Activated CD4-positive, alpha-beta T cell treated with anti-CD3 and anti-CD28 coated beads, Interleukin-2, Interleukin-4, amounts not matched to agents 100 ng/mL and 50 ng/mL, durations not matched to agents 16 hours and 8 hours (primary cell): ENCODE data around the gene REV3L.
"Not testable (repeated sequence)": the region's sequence is repeated elsewhere in the genome, so short reads cannot be mapped to it uniquely, and the experiment has no call there.

Experiments
- DNase-seq: peaks from one replicate; pipeline ENCODE4 v3.0.0-alpha.2; 2020; ENCODE audit warnings: low spot score

Gene REV3L

GRCh38 chr6:111492499-111492898 is 9.5 kb upstream of the REV3L start:
- DNase-seq, result no peak

GRCh38 chr6:111490067-111490466 is 7.0 kb upstream of the REV3L start:
- no peak for DNase-seq

- peak; percentile 86 for DNase-seq
These were observed 4.6 kb upstream of the REV3L start for GRCh38 chr6:111487661-111488060.

GRCh38 chr6:111486921-111487320 is 3.9 kb upstream of the REV3L start:
- peak; percentile 66 for DNase-seq

GRCh38 chr6:111486475-111486874 is 3.5 kb upstream of the REV3L start:
- no peak for DNase-seq

GRCh38 chr6:111485342-111485741 is 2.3 kb upstream of the REV3L start:
- DNase-seq, result no peak

- no peak for DNase-seq
These were observed 1.6 kb upstream of the REV3L start for GRCh38 chr6:111484633-111484930.

GRCh38 chr6:111483736-111484632 is 966 bp upstream of the REV3L start:
- DNase-seq, result peak; percentile 88

- DNase-seq, result peak; percentile 43
These were observed 645 bp downstream of the REV3L start for GRCh38 chr6:111482188-111482958.

- DNase-seq, result no peak
These were observed 1.2 kb downstream of the REV3L start for GRCh38 chr6:111481836-111482187.

- no peak for DNase-seq
These were observed 1.8 kb downstream of the REV3L start for GRCh38 chr6:111480988-111481822.

GRCh38 chr6:111478749-111479148 is 4.3 kb downstream of the REV3L start:
- DNase-seq, result peak; percentile 50

- DNase-seq, result no peak
These were observed 4.9 kb downstream of the REV3L start for GRCh38 chr6:111478064-111478476.

GRCh38 chr6:111477481-111477938 is 5.5 kb downstream of the REV3L start:
- DNase-seq, result no peak

- DNase-seq, result not testable (repeated sequence)
These were observed 7.0 kb downstream of the REV3L start for GRCh38 chr6:111476061-111476460.

GRCh38 chr6:111474771-111475170 is 8.2 kb downstream of the REV3L start:
- no peak for DNase-seq

- DNase-seq, result no peak
These were observed 8.9 kb downstream of the REV3L start for GRCh38 chr6:111474106-111474505.

GRCh38 chr6:111472933-111473435 is 10.0 kb downstream of the REV3L start:
- DNase-seq, result no peak

- DNase-seq, result no peak
These were observed 11.1 kb downstream of the REV3L start for GRCh38 chr6:111471958-111472357.

GRCh38 chr6:111471533-111471932 is 11.5 kb downstream of the REV3L start:
- no peak for DNase-seq

GRCh38 chr6:111470991-111471390 is 12.0 kb downstream of the REV3L start:
- no peak for DNase-seq

- DNase-seq, result no peak
These were observed 13.5 kb downstream of the REV3L start for GRCh38 chr6:111469543-111469942.
